Lung (tissue), 12 donors: ENCODE data around the gene TMEM121B. TPM values are rescaled to one million over a fixed set of nuclear protein-coding genes. Genes with fewer than 3 reads are reported as not detected.

Source experiments
- ATAC-seq: fragments of 200-7000 bp; cut with Tn5 transposase; one replicate; pipeline ENCODE4 v1.9.1; 2020; ENCODE audit warnings: moderate number of reproducible peaks; ENCODE audit not compliant: insufficient read depth, low FRiP score
- DNase-seq, 3 donors: peaks; one replicate each; pipeline ENCODE4 v3.0.0-alpha.2; 2013 to 2017
- H3K27ac ChIP-seq, 2 donors: one replicate each; pipeline ENCODE4 v1.5.1; 2013; ENCODE audit warnings: mild to moderate bottlenecking in 2 of 2, moderate library complexity in 2 of 2, control low read depth in 1 of 2, inconsistent platforms in 1 of 2, low read depth in 1 of 2, low read length in 1 of 2
- H3K27me3 ChIP-seq, 3 donors: one replicate each; pipeline ENCODE4 v1.5.1; 2013; ENCODE audit warnings: low read length in 2 of 3; ENCODE audit not compliant: control insufficient read depth in 3 of 3, insufficient read depth in 3 of 3
- H3K36me3 ChIP-seq, 4 donors: one replicate each; pipeline ENCODE4 v1.5.1; 2013; ENCODE audit warnings: low read length in 4 of 4, mild to moderate bottlenecking in 1 of 4, moderate library complexity in 1 of 4; ENCODE audit not compliant: control insufficient read depth in 4 of 4, insufficient read depth in 4 of 4
- H3K4me1 ChIP-seq, 5 donors: one replicate each; pipeline ENCODE4 v1.5.1; 2013; ENCODE audit warnings: low read length in 5 of 5, mild to moderate bottlenecking in 2 of 5, moderate library complexity in 1 of 5; ENCODE audit not compliant: control insufficient read depth in 5 of 5, insufficient read depth in 5 of 5
- H3K4me3 ChIP-seq: one replicate; pipeline ENCODE4 v1.5.1; 2013; ENCODE audit warnings: mild to moderate bottlenecking, control low read depth, moderate library complexity
- H3K9ac ChIP-seq, 2 donors: one replicate each; pipeline ENCODE4 v1.5.1; 2013; ENCODE audit warnings: low read length in 2 of 2, control low read depth in 1 of 2; ENCODE audit not compliant: insufficient read depth in 1 of 2
- H3K9me3 ChIP-seq, 4 donors: one replicate each; pipeline ENCODE4 v1.5.1; 2013; ENCODE audit warnings: low read length in 3 of 4, mild to moderate bottlenecking in 1 of 4, moderate library complexity in 1 of 4; ENCODE audit not compliant: control insufficient read depth in 4 of 4, insufficient read depth in 3 of 4
- CTCF ChIP-seq: IDR thresholded peaks from 2 replicates; pipeline ENCODE4 v1.5.1; 2012; ENCODE audit warnings: mild to moderate bottlenecking; ENCODE audit errors: control extremely low read depth, extremely low read depth
- WGBS, 2 donors: extraction: QIAGEN DNeasy Blood & Tissue Kit; methylation state at CpG; one replicate each; pipeline ENCODE4 v1.1.7; 2013; 5-methylcytosine and 5-hydroxymethylcytosine counted together
- polyA plus RNA-seq, 2 donors: library from polyadenylated mRNA; stranded (reverse); fragments of 200-250 nt; gene quantifications; one replicate each; pipeline ENCODE4 v1.2.1, GENCODE V29; 2013
- total RNA-seq, 2 donors: library from RNA; depleted of rRNA in 1 of 2; stranded (reverse); fragments of >200 nt in 1 of 2; gene quantifications; one replicate each; pipeline ENCODE4 v1.2.1, GENCODE V29; 2014 to 2021
- donor health status: control.
- donor health status: control.
- donor health status: Bipolar disorder and iron deficiency.
- donor health status: healthy.
- donor health status: DM: yes; HTN: yes; CAD: no.

TMEM121B gene
- total and polyA plus RNA-seq, 4 donors: 0.26 to 1.4 (median 0.56) TPM

- H3K4me1 ChIP-seq: peaks cover 0 to 11% (median 0%) of the 10 kb centered on the region in 5 donors
- no peak for TF ChIP-seq CTCF
- WGBS, 2 donors: 94 to 98% methylated on average over 11 of the region's 11 CpGs
- no peak overlapping the region for H3K4me3 ChIP-seq
- H3K9me3 ChIP-seq: no peaks in the 10 kb centered on the region
- peaks cover 7 to 50% (median 8%) of the 10 kb centered on the region in 4 donors for H3K36me3 ChIP-seq
- ATAC-seq (no peak), DNase-seq (no peak)
- H3K27me3 ChIP-seq: no peaks in the 10 kb centered on the region
- no peak overlapping the region for H3K27ac ChIP-seq
- H3K9ac ChIP-seq: no peak overlapping the region
These were observed 17.4 kb upstream of the TMEM121B start for GRCh38 chr22:17138513-17138912.

- H3K27ac ChIP-seq: no peak overlapping the region
- peaks cover 0 to 11% (median 0%) of the 10 kb centered on the region in 5 donors for H3K4me1 ChIP-seq
- peaks cover 7 to 46% (median 8%) of the 10 kb centered on the region in 4 donors for H3K36me3 ChIP-seq
- 93 to 95% methylated on average over 17 of the region's 17 CpGs for WGBS, 2 donors
- no peak for DNase-seq
- H3K9me3 ChIP-seq: no peaks in the 10 kb centered on the region
- no peak overlapping the region for H3K4me3 ChIP-seq
- no peaks in the 10 kb centered on the region for H3K27me3 ChIP-seq
- no peak for ATAC-seq
- no peak for TF ChIP-seq CTCF
- no peak overlapping the region for H3K9ac ChIP-seq
These were observed 16.8 kb upstream of the TMEM121B start for GRCh38 chr22:17137861-17138425.

- Histone ChIP-seq H3K9me3 (no peaks in the 10 kb centered on the region), H3K27ac (no peak overlapping the region), H3K36me3 (peaks cover 5 to 44% (median 7%) of the 10 kb centered on the region in 4 donors), H3K4me1 (peaks cover 0 to 11% (median 0%) of the 10 kb centered on the region in 5 donors), H3K9ac (no peak overlapping the region), H3K4me3 (no peak overlapping the region), H3K27me3 (no peaks in the 10 kb centered on the region)
- DNase-seq: no peak
- no peak for TF ChIP-seq CTCF
- no peak for ATAC-seq
- 78 to 81% methylated on average over 4 of the region's 4 CpGs for WGBS, 2 donors
These were observed 16.0 kb upstream of the TMEM121B start for GRCh38 chr22:17137170-17137569.
